Stimulated activated CD8-positive, alpha-beta memory T cell treated with anti-CD3 and anti-CD28 coated beads, Interleukin-12 subunit alpha, Interleukin-12 subunit beta, amount 100 ng/mL, for 24 hours (primary cell): ENCODE results near the gene FUT8.

Experiments used
- DNase-seq: peaks from one replicate; pipeline ENCODE4 v3.0.0-alpha.2; 2020; ENCODE audit errors: extremely low read depth

FUT8 gene

GRCh38 chr14:65412032-65412846 lies at the start of gene FUT8:
TSS of gene FUT8 (plus strand) at chr14:65412730. CDS start at chr14:65561564, 148,834 bp downstream.
- DNase-seq = peak; percentile 92

GRCh38 chr14:65366802-65367565 lies 45.5 kb upstream of the FUT8 start:
- DNase-seq = no peak

- no peak for DNase-seq
Observed at GRCh38 chr14:65369560-65369959, 43.0 kb upstream of the FUT8 start.

GRCh38 chr14:65370801-65371248 lies 41.7 kb upstream of the FUT8 start:
- no peak for DNase-seq

- no peak for DNase-seq
Observed at GRCh38 chr14:65371784-65372183, 40.7 kb upstream of the FUT8 start.

GRCh38 chr14:65373016-65373670 lies 39.4 kb upstream of the FUT8 start:
- no peak for DNase-seq

- no peak for DNase-seq
Observed at GRCh38 chr14:65373671-65374039, 38.9 kb upstream of the FUT8 start.

GRCh38 chr14:65377576-65377975 lies 35.0 kb upstream of the FUT8 start:
- DNase-seq = no peak

GRCh38 chr14:65382586-65382985 lies 29.9 kb upstream of the FUT8 start:
- DNase-seq = no peak

- no peak for DNase-seq
Observed at GRCh38 chr14:65387171-65387570, 25.4 kb upstream of the FUT8 start.

- DNase-seq = no peak
Observed at GRCh38 chr14:65387628-65388027, 24.9 kb upstream of the FUT8 start.

- no peak for DNase-seq
Observed at GRCh38 chr14:65392296-65392695, 20.2 kb upstream of the FUT8 start.

- no peak for DNase-seq
Observed at GRCh38 chr14:65396082-65396910, 16.2 kb upstream of the FUT8 start.

GRCh38 chr14:65403231-65403630 lies 9.3 kb upstream of the FUT8 start:
- no peak for DNase-seq

GRCh38 chr14:65408113-65408512 lies 4.4 kb upstream of the FUT8 start:
- no peak for DNase-seq

GRCh38 chr14:65410640-65411039 lies 1.9 kb upstream of the FUT8 start:
- DNase-seq = no peak

GRCh38 chr14:65411656-65412031 lies 886 bp upstream of the FUT8 start:
- DNase-seq = peak; percentile 61

GRCh38 chr14:65412856-65413738 lies 567 bp downstream of the FUT8 start:
- no peak for DNase-seq

GRCh38 chr14:65413739-65414045 lies 1.2 kb downstream of the FUT8 start:
- DNase-seq = no peak

- DNase-seq = no peak
Observed at GRCh38 chr14:65414961-65415589, 2.5 kb downstream of the FUT8 start.
